GM12875 (cell line): Measurements from ENCODE around the gene LPP.

Source experiments
- H3K4me3 ChIP-seq: one replicate; pipeline ENCODE4 v1.5.1; 2011; ENCODE audit warnings: low read depth, low read length, control low read depth
- CTCF ChIP-seq: IDR thresholded peaks from 2 replicates; pipeline ENCODE4 v1.5.1; 2011; ENCODE audit warnings: low read depth, mild to moderate bottlenecking, control low read depth, inconsistent platforms, low read length, moderate library complexity, borderline replicate concordance; ENCODE audit not compliant: insufficient read depth

Gene LPP

GRCh38 chr3:188326111-188326510 lies 172.2 kb downstream of the LPP start:
- no peak overlapping the region for H3K4me3 ChIP-seq
- no peak for TF ChIP-seq CTCF

GRCh38 chr3:188326968-188327367 lies 173.0 kb downstream of the LPP start:
- no peak for TF ChIP-seq CTCF
- no peak overlapping the region for H3K4me3 ChIP-seq

- no peak overlapping the region for H3K4me3 ChIP-seq
- no peak for TF ChIP-seq CTCF
Observed at GRCh38 chr3:188327433-188327832, 173.5 kb downstream of the LPP start.

- no peak overlapping the region for H3K4me3 ChIP-seq
- no peak for TF ChIP-seq CTCF
Observed at GRCh38 chr3:188330138-188330537, 176.2 kb downstream of the LPP start.

GRCh38 chr3:188331166-188331565 lies 177.2 kb downstream of the LPP start:
- no peak overlapping the region for H3K4me3 ChIP-seq
- TF ChIP-seq CTCF = no peak

GRCh38 chr3:188332085-188332484 lies 178.1 kb downstream of the LPP start:
- TF ChIP-seq CTCF = no peak
- H3K4me3 ChIP-seq = no peak overlapping the region

- no peak for TF ChIP-seq CTCF
- no peak overlapping the region for H3K4me3 ChIP-seq
Observed at GRCh38 chr3:188335656-188336055, 181.7 kb downstream of the LPP start.
